ENCODE results near the gene ANO3.

DNA sequence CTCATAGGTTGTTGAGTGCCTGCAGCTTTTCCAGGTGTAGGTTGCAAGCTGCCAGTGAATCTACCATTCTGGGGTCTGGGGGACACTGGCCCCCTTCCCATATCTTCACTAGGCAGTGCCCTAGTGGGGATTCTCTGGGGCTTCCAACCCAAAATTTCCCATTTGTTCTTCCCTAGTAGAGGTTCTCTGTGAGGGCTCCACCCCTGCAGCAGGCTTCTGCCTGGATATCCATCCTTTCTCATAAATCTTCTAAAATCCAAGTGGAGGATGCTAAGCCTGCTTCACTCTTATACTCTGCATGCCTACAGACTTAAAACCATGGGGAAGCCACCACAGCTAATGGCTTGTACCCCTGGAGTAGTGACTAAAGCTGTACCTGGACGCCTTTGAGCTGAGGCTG is 33.4 kb downstream of the ANO3 start:
- no peak for TF ChIP-seq POLR2A (IDR thresholded peaks at IDR 0.05; ENCODE audit: low read length)
- TF ChIP-seq GATA1 (IDR thresholded peaks at IDR 0.05; ENCODE audit: low read depth, low read length): no peak
